ENCODE measurements around the gene CSF3R. TPM values are rescaled to one million over a fixed set of nuclear protein-coding genes. Genes with fewer than 3 reads are reported as not detected.
"Not testable (repeated sequence)": the region's sequence is repeated elsewhere in the genome, so short reads cannot be mapped to it uniquely, and the experiment has no call there.

The CSF3R gene
- total RNA-seq, 2 donors from 2014 or later, result 5.2 TPM; not detected in 1

DNA sequence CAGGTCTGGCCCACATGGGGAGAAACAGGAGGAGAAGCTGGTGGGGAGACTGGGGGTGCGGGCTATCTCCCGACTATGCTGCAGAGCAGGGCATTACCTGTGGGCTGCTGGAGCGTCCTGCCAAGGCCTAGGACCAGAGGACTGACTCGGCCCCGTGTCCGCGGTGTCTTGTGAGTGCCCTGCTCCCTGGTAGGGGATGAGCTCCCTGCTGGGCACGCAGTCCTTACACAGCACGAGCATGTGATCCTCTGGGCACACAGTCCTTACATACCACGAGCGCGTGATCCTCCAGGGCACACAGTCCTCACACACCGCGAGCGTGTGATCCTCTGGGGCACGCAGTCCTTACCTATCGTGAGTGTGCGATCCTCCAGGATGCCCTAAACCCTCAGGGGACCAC is 31.8 kb upstream of the CSF3R start:
- DNase-seq (no peak), ATAC-seq (no peak)
- H3K36me3 ChIP-seq (replicated peaks in 1 of 2; ENCODE audit: insufficient read depth in 1 of 2, low read depth in 2 of 2), result no peaks in the 10 kb centered on the region
- no peaks in the 10 kb centered on the region for H3K4me1 ChIP-seq
- H3K27ac ChIP-seq, result no peak overlapping the region
- H3K9me3 ChIP-seq, result no peaks in the 10 kb centered on the region
- no peak for TF ChIP-seq POLR2A (IDR thresholded peaks at IDR 0.05)
- TF ChIP-seq, protein P1, sequence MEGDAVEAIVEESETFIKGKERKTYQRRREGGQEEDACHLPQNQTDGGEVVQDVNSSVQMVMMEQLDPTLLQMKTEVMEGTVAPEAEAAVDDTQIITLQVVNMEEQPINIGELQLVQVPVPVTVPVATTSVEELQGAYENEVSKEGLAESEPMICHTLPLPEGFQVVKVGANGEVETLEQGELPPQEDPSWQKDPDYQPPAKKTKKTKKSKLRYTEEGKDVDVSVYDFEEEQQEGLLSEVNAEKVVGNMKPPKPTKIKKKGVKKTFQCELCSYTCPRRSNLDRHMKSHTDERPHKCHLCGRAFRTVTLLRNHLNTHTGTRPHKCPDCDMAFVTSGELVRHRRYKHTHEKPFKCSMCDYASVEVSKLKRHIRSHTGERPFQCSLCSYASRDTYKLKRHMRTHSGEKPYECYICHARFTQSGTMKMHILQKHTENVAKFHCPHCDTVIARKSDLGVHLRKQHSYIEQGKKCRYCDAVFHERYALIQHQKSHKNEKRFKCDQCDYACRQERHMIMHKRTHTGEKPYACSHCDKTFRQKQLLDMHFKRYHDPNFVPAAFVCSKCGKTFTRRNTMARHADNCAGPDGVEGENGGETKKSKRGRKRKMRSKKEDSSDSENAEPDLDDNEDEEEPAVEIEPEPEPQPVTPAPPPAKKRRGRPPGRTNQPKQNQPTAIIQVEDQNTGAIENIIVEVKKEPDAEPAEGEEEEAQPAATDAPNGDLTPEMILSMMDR (IDR thresholded peaks at IDR 0.05), result no peak
- intact Hi-C loops (cut with DNase I), result no loop called here
- H3K4me3 ChIP-seq, result no peak overlapping the region
- no peaks in the 10 kb centered on the region for H3K27me3 ChIP-seq
- WGBS, 2 donors, result 80 to 100% methylated on average over 1 to 18 of the region's 18 CpGs

DNA sequence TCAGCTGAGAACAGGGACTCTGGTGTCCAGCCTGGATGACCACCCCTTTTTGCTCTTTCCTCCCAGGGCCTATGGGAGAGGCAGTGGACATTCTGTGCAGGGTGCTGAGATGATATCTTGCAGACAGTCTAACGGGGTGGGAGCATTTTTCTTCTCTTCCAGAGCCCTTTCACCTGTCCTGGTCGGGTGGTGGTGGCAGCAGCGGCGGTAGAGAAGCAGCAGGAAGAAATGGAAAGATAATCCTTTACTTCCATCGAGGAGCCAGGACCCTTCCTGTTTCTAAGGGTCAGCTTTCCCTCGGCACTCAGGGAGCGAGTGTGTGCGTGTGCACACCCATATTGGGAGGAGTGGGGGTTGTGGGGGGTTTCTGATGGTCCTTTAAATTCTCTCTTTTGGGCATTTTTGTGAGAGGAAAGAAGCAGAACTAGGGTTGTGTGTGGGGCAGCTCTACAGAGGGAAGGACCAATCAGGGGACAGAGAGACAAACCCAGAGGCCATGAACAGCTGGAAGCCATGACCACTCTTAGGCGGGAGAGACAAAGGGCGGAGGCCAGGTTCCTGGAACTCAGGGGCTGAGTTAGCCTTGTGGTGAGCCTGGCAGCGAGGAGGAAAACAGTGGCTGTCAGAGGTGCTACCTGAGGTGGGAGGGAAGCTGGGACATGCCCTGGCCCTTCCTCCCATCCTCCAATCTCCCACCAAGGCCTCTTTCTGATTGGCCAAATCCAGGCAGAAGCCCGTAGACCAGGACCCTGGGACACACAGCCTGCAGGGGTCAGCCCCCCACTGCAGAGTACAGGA is 31.2 kb upstream of the CSF3R start:
- H3K36me3 ChIP-seq (replicated peaks in 1 of 2; ENCODE audit: insufficient read depth in 1 of 2, low read depth in 2 of 2), result no peaks in the 10 kb centered on the region
- H3K9me3 ChIP-seq, result no peaks in the 10 kb centered on the region
- intact Hi-C loops (cut with DNase I), result no loop called here
- H3K27me3 ChIP-seq, result no peaks in the 10 kb centered on the region
- no peak for ATAC-seq
- 55 to 60% methylated on average over 11 to 12 of the region's 12 CpGs for WGBS, 2 donors
- no peak overlapping the region for H3K4me3 ChIP-seq
- no peak overlapping the region for H3K27ac ChIP-seq
- H3K4me1 ChIP-seq, result no peaks in the 10 kb centered on the region
- no peak for DNase-seq
- TF ChIP-seq, protein P1 (IDR thresholded peaks at IDR 0.05), result no peak
- TF ChIP-seq POLR2A (IDR thresholded peaks at IDR 0.05), result no peak

DNA sequence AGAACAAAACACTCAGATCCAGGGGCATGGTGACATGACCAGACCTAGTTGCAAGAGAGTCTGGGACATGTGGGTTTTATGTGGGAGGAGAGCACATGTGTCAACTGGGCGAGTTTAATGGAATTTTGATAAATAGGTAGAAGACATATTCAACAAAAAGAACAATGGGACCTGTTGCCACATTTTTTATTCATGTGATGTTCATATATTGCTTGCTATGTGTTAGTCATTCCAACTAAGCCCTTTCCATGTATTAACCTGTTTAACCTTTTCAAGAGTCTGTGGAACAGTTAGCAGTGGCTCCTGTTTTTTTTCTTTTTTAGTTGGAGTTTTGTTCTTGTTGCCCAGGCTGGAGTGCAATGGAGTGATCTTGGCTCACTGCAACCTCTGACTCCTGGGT is 30.1 kb upstream of the CSF3R start:
- ATAC-seq (no peak), DNase-seq (no peak)
- intact Hi-C loops (cut with DNase I), result no loop called here
- Histone ChIP-seq H3K36me3 (replicated peaks in 1 of 2; ENCODE audit: insufficient read depth in 1 of 2, low read depth in 2 of 2) (no peaks in the 10 kb centered on the region), H3K27ac (no peak overlapping the region), H3K4me1 (no peaks in the 10 kb centered on the region), H3K4me3 (no peak overlapping the region), H3K27me3 (no peaks in the 10 kb centered on the region), H3K9me3 (no peaks in the 10 kb centered on the region)
- 36 to 50% methylated on average over 1 of the region's 1 CpG for WGBS, 2 donors
- TF ChIP-seq POLR2A (IDR thresholded peaks at IDR 0.05), result no peak
- TF ChIP-seq, protein P1 (IDR thresholded peaks at IDR 0.05), result no peak

DNA sequence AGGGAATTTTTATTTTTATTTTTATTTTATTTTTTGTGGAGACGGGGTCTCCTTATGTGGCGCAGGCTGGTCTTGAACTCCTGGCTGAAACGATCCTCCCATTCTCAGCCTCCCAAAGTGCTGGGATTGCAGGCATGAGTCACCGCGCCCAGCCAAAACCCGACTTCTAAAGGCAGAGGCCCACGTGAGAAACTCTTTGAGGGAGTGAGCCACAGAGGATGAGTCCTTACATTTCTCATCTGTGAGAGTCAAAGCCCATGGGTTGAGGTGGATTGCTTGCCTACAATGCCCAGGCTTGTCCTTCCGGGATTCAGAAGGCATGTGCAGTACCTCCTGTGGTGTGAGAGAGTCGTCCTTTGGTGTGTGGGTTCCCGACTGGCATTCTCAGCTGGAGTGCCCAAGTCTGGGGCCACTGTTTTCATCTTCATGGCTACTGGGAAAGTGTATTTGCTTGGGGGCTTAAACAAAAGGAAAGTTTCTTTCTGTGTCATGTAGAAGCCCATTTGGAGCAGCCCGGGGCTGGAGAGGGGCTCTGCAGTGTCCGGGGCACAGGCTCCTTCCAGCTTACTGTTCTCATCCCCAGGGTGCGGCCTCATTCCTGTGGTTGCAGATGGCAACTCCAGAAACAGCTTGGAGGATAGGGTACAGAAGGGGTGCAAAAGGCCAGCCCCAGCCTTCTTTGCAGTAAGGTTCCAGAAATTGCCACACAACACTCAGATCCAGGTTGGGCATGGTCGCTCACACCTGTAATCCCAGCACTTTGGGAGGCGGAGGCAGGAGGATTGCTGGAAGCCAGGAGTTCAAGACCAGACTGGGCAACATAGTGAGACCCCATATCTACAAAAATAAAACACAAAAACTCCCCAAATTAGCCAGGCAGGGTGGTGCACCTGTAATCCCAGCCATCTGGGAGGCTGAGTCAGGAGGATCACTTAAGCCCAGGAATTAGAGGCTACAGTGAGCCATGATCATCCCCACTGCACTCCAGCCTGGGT is 29.4 kb upstream of the CSF3R start:
- 65 to 69% methylated on average over 14 to 15 of the region's 15 CpGs for WGBS, 2 donors
- Histone ChIP-seq H3K4me3 (no peak overlapping the region), H3K9me3 (no peaks in the 10 kb centered on the region), H3K27ac (no peak overlapping the region), H3K36me3 (replicated peaks in 1 of 2; ENCODE audit: insufficient read depth in 1 of 2, low read depth in 2 of 2) (no peaks in the 10 kb centered on the region), H3K4me1 (no peaks in the 10 kb centered on the region), H3K27me3 (no peaks in the 10 kb centered on the region)
- DNase-seq, result no peak
- intact Hi-C loops (cut with DNase I), result no loop called here
- no peak for ATAC-seq
- TF ChIP-seq, protein P1 (IDR thresholded peaks at IDR 0.05), result no peak
- no peak for TF ChIP-seq POLR2A (IDR thresholded peaks at IDR 0.05)

DNA sequence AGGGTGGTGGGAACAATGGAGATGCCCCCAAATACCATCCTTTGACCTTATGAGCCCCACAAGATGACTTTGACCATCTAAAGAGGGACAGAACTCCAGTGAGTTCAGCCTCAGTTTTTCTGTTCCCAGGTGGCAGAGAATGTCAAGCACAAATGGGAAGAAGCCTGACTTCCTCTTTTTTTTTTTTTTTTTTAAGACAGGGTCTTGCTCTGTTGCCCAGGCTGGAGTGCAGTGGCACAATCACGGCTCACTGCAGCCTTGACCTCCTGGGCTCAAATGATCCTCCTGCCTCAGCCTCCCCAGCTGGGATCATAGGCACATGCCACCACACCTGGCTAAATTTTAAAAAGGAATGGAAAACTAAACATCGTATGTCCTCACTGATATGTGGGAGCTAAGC is 28.5 kb upstream of the CSF3R start:
- H3K36me3 ChIP-seq (replicated peaks in 1 of 2; ENCODE audit: insufficient read depth in 1 of 2, low read depth in 2 of 2); H3K4me3 ChIP-seq; H3K4me1 ChIP-seq; H3K27ac ChIP-seq; H3K9me3 ChIP-seq; H3K27me3 ChIP-seq; DNase-seq; intact Hi-C loops (cut with DNase I); ATAC-seq: not testable (repeated sequence)
- 63 to 72% methylated on average over 2 of the region's 2 CpGs for WGBS, 2 donors
